HepG2 (cell line): ENCODE measurements around the gene SERPINB1. TPM values are rescaled to one million over a fixed set of nuclear protein-coding genes. Genes with fewer than 3 reads are reported as not detected.

ENCODE experiments used
- ARNT ChIP-seq: fragments of 450-650 bp; IDR thresholded peaks from 2 replicates; pipeline ENCODE4 v1.6.1; 2017
- DR1 ChIP-seq: sonication (generic); formaldehyde crosslinking; IDR thresholded peaks from 2 replicates; pipeline ENCODE4 v1.8.0; 2021; ENCODE audit warnings: mild to moderate bottlenecking, missing genetic modification reagents, inconsistent platforms
- IKZF1 ChIP-seq: fragments of 450-650 bp; IDR thresholded peaks from 2 replicates; pipeline ENCODE4 v1.7.1; 2016
- KLF12 ChIP-seq: sonication (generic); formaldehyde crosslinking; IDR thresholded peaks from 2 replicates; pipeline ENCODE4 v1.4.0; 2020; ENCODE audit warnings: missing genetic modification reagents, borderline replicate concordance
- MAFK ChIP-seq, 2 experiments: IDR thresholded peaks in 1 of 2; conservative IDR thresholded peaks in 1 of 2; 2 replicates each; pipeline ENCODE4 v1.6.1; 2011; ENCODE audit warnings: improper control_type of control experiment in 2 of 2, low read length in 2 of 2
- MBNL3 ChIP-seq: fragments of 250-450 bp; sonication (Bioruptor Pico); conservative IDR thresholded peaks from 2 replicates; pipeline ENCODE4 v1.8.0; 2022; ENCODE audit warnings: mild to moderate bottlenecking, inconsistent platforms
- NKX3-1 ChIP-seq: sonication (generic); formaldehyde crosslinking; IDR thresholded peaks from 2 replicates; pipeline ENCODE4 v1.5.0; 2020; ENCODE audit warnings: missing genetic modification reagents
- RFX1 ChIP-seq: fragments of 450-650 bp; IDR thresholded peaks from 2 replicates; pipeline ENCODE4 v1.6.1; 2017
- ZFX ChIP-seq: sonication (generic); formaldehyde crosslinking; IDR thresholded peaks from 2 replicates; pipeline ENCODE4 v1.4.0; 2020; ENCODE audit warnings: mild to moderate bottlenecking, low read depth, missing genetic modification reagents, moderate library complexity
- ZNF510 ChIP-seq: sonication (generic); formaldehyde crosslinking; IDR thresholded peaks from 2 replicates; pipeline ENCODE4 v1.4.0; 2020; ENCODE audit warnings: low read depth, mild to moderate bottlenecking, missing genetic modification reagents
- ZNF549 ChIP-seq: sonication (generic); formaldehyde crosslinking; IDR thresholded peaks from 2 replicates; pipeline ENCODE4 v1.5.0; 2020; ENCODE audit warnings: missing genetic modification reagents
- polyA plus RNA-seq, 8 experiments: library from polyadenylated mRNA; depleted of rRNA in 3 of 8; stranded (reverse) in 7 of 8; unstranded in 1 of 8; fragments of >200 nt; fragmentation: Illumina TruSeq in 4 of 8; extraction: Trizol in 4 of 8; gene quantifications; 2 replicates each; pipeline versions ENCODE4 v1.2.1 to v1.2.3, GENCODE V29; 2011 to 2016; ENCODE audit warnings: low read depth in 4 of 8, missing spikeins in 1 of 8, mixed read lengths in 1 of 8; ENCODE audit not compliant: insufficient read depth in 1 of 8
- total RNA-seq, 5 experiments: library from RNA; depleted of rRNA; stranded (reverse); fragments of >200 nt; fragmentation: Illumina TruSeq; extraction: Trizol; gene quantifications; 2 replicates each; pipeline ENCODE4 v1.2.3, GENCODE V29; 2016; ENCODE audit warnings: low read depth in 1 of 5
- TF ChIP-seq, protein P1 (sequence below): sonication (generic); formaldehyde crosslinking; IDR thresholded peaks from 2 replicates; pipeline ENCODE4 v1.4.0; 2020; ENCODE audit warnings: missing genetic modification reagents
- TF ChIP-seq, protein P2 (sequence below): sonication (generic); formaldehyde crosslinking; IDR thresholded peaks from 2 replicates; pipeline ENCODE4 v1.5.0; 2020; ENCODE audit warnings: mild to moderate bottlenecking, missing genetic modification reagents, borderline replicate concordance
- TF ChIP-seq, protein P3 (sequence below): sonication (generic); formaldehyde crosslinking; IDR thresholded peaks from 2 replicates; pipeline ENCODE4 v1.4.0; 2020; ENCODE audit warnings: mild to moderate bottlenecking, missing genetic modification reagents, borderline replicate concordance

Gene SERPINB1
- total and polyA plus RNA-seq, 2 of the 13 experiments (the other 11 are each of a cell fraction or from before 2014, with no cell fraction given) = 41.4 to 60.5 TPM

DNA sequence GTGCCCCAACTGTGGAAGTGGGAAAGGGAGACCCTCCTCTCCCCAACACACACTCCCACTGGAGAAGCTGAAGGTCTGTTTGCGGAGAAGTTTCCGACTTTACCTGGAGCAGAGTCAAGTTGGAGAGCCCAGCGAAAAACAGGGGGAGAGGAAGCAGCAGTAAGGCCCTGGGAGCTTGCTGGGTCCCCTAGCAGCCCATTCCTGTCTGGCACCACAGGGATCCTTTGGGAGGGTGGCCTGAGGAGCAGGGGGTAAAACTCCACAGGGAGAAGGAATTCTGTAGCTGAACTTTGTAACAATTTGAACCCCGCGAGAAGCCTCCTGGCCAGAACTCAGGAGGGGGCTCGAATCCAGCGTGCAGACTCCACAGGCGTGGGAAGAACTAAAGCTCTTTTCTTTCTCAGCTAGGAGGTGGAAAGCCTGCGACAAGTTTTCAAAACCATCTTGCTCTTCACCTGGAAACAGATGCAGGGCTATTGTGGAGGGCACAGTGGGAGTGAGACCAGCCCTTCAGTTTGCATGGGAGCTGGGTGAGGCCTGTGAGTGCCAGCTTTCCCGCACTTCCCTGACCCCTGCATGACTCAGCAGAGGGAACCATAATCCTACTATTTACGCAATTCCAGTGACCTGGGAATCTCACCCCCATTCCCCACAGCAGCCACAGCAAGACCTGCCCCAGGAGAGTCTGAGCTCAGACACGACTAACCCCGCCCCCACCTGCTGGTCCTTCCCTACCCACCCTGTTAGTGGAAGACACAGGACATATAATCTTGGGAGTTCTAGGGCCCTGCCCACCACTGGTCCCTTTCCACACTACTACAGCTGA, 35.6 kb upstream of the SERPINB1 start (continued):
- TF ChIP-seq, protein P1, sequence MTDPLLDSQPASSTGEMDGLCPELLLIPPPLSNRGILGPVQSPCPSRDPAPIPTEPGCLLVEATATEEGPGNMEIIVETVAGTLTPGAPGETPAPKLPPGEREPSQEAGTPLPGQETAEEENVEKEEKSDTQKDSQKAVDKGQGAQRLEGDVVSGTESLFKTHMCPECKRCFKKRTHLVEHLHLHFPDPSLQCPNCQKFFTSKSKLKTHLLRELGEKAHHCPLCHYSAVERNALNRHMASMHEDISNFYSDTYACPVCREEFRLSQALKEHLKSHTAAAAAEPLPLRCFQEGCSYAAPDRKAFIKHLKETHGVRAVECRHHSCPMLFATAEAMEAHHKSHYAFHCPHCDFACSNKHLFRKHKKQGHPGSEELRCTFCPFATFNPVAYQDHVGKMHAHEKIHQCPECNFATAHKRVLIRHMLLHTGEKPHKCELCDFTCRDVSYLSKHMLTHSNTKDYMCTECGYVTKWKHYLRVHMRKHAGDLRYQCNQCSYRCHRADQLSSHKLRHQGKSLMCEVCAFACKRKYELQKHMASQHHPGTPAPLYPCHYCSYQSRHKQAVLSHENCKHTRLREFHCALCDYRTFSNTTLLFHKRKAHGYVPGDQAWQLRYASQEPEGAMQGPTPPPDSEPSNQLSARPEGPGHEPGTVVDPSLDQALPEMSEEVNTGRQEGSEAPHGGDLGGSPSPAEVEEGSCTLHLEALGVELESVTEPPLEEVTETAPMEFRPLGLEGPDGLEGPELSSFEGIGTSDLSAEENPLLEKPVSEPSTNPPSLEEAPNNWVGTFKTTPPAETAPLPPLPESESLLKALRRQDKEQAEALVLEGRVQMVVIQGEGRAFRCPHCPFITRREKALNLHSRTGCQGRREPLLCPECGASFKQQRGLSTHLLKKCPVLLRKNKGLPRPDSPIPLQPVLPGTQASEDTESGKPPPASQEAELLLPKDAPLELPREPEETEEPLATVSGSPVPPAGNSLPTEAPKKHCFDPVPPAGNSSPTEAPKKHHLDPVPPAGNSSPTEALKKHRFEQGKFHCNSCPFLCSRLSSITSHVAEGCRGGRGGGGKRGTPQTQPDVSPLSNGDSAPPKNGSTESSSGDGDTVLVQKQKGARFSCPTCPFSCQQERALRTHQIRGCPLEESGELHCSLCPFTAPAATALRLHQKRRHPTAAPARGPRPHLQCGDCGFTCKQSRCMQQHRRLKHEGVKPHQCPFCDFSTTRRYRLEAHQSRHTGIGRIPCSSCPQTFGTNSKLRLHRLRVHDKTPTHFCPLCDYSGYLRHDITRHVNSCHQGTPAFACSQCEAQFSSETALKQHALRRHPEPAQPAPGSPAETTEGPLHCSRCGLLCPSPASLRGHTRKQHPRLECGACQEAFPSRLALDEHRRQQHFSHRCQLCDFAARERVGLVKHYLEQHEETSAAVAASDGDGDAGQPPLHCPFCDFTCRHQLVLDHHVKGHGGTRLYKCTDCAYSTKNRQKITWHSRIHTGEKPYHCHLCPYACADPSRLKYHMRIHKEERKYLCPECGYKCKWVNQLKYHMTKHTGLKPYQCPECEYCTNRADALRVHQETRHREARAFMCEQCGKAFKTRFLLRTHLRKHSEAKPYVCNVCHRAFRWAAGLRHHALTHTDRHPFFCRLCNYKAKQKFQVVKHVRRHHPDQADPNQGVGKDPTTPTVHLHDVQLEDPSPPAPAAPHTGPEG (CRISPR knock-in tag) = no peak
- no peak for TF ChIP-seq RFX1
- TF ChIP-seq KLF12 = no peak; the same call in 1 of the 2 replicates
- TF ChIP-seq, protein P2, sequence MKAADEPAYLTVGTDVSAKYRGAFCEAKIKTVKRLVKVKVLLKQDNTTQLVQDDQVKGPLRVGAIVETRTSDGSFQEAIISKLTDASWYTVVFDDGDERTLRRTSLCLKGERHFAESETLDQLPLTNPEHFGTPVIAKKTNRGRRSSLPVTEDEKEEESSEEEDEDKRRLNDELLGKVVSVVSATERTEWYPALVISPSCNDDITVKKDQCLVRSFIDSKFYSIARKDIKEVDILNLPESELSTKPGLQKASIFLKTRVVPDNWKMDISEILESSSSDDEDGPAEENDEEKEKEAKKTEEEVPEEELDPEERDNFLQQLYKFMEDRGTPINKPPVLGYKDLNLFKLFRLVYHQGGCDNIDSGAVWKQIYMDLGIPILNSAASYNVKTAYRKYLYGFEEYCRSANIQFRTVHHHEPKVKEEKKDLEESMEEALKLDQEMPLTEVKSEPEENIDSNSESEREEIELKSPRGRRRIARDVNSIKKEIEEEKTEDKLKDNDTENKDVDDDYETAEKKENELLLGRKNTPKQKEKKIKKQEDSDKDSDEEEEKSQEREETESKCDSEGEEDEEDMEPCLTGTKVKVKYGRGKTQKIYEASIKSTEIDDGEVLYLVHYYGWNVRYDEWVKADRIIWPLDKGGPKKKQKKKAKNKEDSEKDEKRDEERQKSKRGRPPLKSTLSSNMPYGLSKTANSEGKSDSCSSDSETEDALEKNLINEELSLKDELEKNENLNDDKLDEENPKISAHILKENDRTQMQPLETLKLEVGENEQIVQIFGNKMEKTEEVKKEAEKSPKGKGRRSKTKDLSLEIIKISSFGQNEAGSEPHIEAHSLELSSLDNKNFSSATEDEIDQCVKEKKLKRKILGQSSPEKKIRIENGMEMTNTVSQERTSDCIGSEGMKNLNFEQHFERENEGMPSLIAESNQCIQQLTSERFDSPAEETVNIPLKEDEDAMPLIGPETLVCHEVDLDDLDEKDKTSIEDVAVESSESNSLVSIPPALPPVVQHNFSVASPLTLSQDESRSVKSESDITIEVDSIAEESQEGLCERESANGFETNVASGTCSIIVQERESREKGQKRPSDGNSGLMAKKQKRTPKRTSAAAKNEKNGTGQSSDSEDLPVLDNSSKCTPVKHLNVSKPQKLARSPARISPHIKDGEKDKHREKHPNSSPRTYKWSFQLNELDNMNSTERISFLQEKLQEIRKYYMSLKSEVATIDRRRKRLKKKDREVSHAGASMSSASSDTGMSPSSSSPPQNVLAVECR (CRISPR knock-in tag) = no peak
- peak; percentile 77 for TF ChIP-seq ZFX (CRISPR knock-in tag)
- no peak for TF ChIP-seq MBNL3 (CRISPR knock-in tag)
- TF ChIP-seq ZNF510 (CRISPR knock-in tag) = no peak
- TF ChIP-seq DR1 (CRISPR knock-in tag) = no peak
- TF ChIP-seq, protein P3, sequence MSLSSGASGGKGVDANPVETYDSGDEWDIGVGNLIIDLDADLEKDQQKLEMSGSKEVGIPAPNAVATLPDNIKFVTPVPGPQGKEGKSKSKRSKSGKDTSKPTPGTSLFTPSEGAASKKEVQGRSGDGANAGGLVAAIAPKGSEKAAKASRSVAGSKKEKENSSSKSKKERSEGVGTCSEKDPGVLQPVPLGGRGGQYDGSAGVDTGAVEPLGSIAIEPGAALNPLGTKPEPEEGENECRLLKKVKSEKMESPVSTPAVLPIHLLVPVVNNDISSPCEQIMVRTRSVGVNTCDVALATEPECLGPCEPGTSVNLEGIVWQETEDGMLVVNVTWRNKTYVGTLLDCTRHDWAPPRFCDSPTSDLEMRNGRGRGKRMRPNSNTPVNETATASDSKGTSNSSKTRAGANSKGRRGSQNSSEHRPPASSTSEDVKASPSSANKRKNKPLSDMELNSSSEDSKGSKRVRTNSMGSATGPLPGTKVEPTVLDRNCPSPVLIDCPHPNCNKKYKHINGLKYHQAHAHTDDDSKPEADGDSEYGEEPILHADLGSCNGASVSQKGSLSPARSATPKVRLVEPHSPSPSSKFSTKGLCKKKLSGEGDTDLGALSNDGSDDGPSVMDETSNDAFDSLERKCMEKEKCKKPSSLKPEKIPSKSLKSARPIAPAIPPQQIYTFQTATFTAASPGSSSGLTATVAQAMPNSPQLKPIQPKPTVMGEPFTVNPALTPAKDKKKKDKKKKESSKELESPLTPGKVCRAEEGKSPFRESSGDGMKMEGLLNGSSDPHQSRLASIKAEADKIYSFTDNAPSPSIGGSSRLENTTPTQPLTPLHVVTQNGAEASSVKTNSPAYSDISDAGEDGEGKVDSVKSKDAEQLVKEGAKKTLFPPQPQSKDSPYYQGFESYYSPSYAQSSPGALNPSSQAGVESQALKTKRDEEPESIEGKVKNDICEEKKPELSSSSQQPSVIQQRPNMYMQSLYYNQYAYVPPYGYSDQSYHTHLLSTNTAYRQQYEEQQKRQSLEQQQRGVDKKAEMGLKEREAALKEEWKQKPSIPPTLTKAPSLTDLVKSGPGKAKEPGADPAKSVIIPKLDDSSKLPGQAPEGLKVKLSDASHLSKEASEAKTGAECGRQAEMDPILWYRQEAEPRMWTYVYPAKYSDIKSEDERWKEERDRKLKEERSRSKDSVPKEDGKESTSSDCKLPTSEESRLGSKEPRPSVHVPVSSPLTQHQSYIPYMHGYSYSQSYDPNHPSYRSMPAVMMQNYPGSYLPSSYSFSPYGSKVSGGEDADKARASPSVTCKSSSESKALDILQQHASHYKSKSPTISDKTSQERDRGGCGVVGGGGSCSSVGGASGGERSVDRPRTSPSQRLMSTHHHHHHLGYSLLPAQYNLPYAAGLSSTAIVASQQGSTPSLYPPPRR = no peak; the same call in 1 of the 2 replicates
- no peak for TF ChIP-seq ARNT
- no peak for TF ChIP-seq ZNF549
- TF ChIP-seq NKX3-1 (CRISPR knock-in tag) = no peak
- no peak for TF ChIP-seq IKZF1
- peak; percentile 70 to 85 for TF ChIP-seq MAFK (conservative IDR thresholded peaks at IDR 0.05 in 1 of 2, IDR thresholded peaks at IDR 0.05 in 1 of 2; ENCODE audit: low read length in 2 of 2)
